Body of pancreas (tissue), 4 donors: ENCODE data around the gene MANEA. TPM values are rescaled to one million over a fixed set of nuclear protein-coding genes. Genes with fewer than 3 reads are reported as not detected.
"Not testable (repeated sequence)": the region's sequence is repeated elsewhere in the genome, so short reads cannot be mapped to it uniquely, and the experiment has no call there.

ENCODE experiments used
- ATAC-seq: fragments of 150-250 bp; one replicate; pipeline ENCODE4 v1.9.1; 2016
- DNase-seq, 4 donors: peaks; one replicate each; pipeline ENCODE4 v3.0.0-alpha.2; 2019
- H3K27ac ChIP-seq, 4 donors: fragments of 200-600 bp; sonication (generic); 1 replicate in 3 of 4; 2 replicates in 1 of 4; pipeline versions ENCODE4 v1.5.1 to v1.6.1; 2016 to 2019; ENCODE audit warnings: mild to moderate bottlenecking in 1 of 4, mixed read lengths in 1 of 4, moderate library complexity in 1 of 4
- H3K27me3 ChIP-seq, 2 donors: fragments of 200-600 bp; sonication (generic); one replicate each; pipeline ENCODE4 v1.6.0; 2016; ENCODE audit warnings: mild to moderate bottlenecking in 1 of 2
- H3K36me3 ChIP-seq, 2 donors: fragments of 200-600 bp; sonication (generic); replicated peaks in 1 of 2; 2 replicates each; pipeline ENCODE4 v1.5.1; 2016; ENCODE audit warnings: low read depth in 2 of 2; ENCODE audit not compliant: insufficient read depth in 1 of 2
- H3K4me1 ChIP-seq: fragments of 200-600 bp; sonication (generic); one replicate; pipeline ENCODE4 v1.6.0; 2016
- H3K4me3 ChIP-seq, 2 donors: fragments of 200-600 bp; sonication (generic); 1 replicate in 1 of 2; 2 replicates in 1 of 2; pipeline ENCODE4 v1.5.1; 2016 to 2019
- H3K9me3 ChIP-seq, 3 donors: fragments of 200-600 bp; sonication (generic); 1 replicate in 2 of 3; 2 replicates in 1 of 3; pipeline ENCODE4 v1.5.1; 2016
- POLR2A ChIP-seq, 3 donors: fragments of 450-650 bp; IDR thresholded peaks; one replicate each; pipeline ENCODE4 v1.6.1; 2016; ENCODE audit warnings: antibody characterized with exemption in 3 of 3, mild to moderate bottlenecking in 2 of 3
- WGBS, 2 donors: methylation state at CpG; one replicate each; pipeline ENCODE4 v1.1.5; 2017; 5-methylcytosine and 5-hydroxymethylcytosine counted together
- intact Hi-C: fragments of 100-400 bp; cut with DNase I; formaldehyde crosslinking; loops from one replicate; pipeline ENCODE4 v1.15.1; 2023
- total RNA-seq, 2 donors: library from RNA; depleted of rRNA; stranded (reverse); fragments of >200 nt; gene quantifications; one replicate each; pipeline ENCODE4 v1.1.0, GENCODE V29; 2016
- TF ChIP-seq, protein P1 (sequence below), 7 experiments: fragments of 450-650 bp in 4 of 7; fragments of 200-600 bp in 3 of 7; sonication (generic) in 3 of 7; IDR thresholded peaks; one replicate each; pipeline ENCODE4 v1.5.1; 2016 to 2019; ENCODE audit warnings: antibody characterized with exemption in 7 of 7

Gene MANEA
- total RNA-seq, 2 donors from 2014 or later, result 2.6 to 5.2 TPM

DNA sequence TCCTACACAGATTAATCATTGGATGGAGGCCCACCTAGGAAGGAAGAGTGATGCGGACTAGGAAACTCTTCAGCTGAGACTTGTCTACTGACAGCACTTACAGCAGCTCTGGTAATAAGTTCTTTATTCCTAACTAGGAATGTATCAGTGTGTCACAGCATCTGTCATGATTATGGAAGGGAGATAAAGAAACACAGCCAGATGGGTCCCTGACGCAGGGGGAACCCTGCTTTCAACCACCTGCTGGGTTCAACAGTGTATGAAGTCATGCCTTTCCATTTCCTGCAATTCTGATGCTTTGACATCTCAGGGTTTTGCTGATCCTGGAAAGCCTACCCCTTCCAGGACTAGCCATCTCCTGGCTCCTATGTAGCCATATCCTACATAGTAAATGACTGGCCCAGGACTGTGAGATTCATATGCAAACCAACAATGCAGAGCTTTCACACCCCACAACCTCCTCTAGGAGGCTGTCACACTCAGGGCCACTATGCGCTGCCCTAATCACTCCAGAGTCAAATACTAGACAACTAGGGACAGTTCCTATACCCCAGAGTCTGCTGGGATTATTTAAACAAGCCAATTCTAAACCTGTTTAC, 29.0 kb upstream of the MANEA start:
- WGBS, 2 donors, result 87 to 100% methylated on average over 3 of the region's 3 CpGs
- intact Hi-C loops, result no loop called here
- Histone ChIP-seq H3K27me3 (no peaks in the 10 kb centered on the region), H3K36me3 (no peaks in the 10 kb centered on the region), H3K4me3 (no peak overlapping the region), H3K9me3 (no peaks in the 10 kb centered on the region), H3K4me1 (no peaks in the 10 kb centered on the region), H3K27ac (no peak overlapping the region)
- ATAC-seq (no peak), DNase-seq (no peak)
- TF ChIP-seq, protein P1, sequence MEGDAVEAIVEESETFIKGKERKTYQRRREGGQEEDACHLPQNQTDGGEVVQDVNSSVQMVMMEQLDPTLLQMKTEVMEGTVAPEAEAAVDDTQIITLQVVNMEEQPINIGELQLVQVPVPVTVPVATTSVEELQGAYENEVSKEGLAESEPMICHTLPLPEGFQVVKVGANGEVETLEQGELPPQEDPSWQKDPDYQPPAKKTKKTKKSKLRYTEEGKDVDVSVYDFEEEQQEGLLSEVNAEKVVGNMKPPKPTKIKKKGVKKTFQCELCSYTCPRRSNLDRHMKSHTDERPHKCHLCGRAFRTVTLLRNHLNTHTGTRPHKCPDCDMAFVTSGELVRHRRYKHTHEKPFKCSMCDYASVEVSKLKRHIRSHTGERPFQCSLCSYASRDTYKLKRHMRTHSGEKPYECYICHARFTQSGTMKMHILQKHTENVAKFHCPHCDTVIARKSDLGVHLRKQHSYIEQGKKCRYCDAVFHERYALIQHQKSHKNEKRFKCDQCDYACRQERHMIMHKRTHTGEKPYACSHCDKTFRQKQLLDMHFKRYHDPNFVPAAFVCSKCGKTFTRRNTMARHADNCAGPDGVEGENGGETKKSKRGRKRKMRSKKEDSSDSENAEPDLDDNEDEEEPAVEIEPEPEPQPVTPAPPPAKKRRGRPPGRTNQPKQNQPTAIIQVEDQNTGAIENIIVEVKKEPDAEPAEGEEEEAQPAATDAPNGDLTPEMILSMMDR (IDR thresholded peaks at IDR 0.05), result no peak
- no peak for TF ChIP-seq POLR2A (IDR thresholded peaks at IDR 0.05)

DNA sequence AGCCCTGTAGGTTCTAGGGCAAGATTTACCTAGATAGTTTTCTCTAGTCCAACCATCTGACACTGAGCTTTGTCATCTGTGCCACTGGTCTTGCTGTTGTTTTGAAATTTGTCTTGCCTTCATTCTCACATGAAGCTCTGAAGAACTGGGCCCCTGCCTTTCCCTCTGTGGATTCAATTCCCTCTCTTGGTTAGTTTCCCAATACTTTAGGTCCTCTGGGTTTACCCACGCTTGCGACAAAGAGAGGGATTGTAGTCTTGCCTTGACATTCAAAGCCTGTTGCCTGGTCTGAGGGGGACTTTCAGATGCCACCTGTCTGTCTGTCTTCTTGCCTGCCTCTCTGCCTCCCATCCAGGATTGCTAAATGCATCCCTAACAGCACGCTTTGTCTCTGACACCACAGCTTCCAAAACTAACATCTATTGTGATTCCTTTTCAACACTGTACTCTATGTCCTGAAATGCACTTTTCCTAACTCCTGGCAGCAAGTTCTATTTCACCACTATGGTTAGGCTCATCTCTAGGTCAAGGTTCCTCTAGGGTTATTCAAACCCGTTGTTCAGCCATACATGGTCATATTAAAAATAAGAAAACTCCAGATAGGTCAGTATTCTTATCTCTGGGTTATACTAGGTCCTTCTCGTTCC, 25.5 kb upstream of the MANEA start:
- Histone ChIP-seq H3K27ac (no peak overlapping the region), H3K27me3 (no peaks in the 10 kb centered on the region), H3K9me3 (no peaks in the 10 kb centered on the region), H3K4me3 (no peak overlapping the region), H3K36me3 (no peaks in the 10 kb centered on the region), H3K4me1 (no peaks in the 10 kb centered on the region)
- WGBS, 2 donors, result 79 to 85% methylated on average over 5 of the region's 5 CpGs
- TF ChIP-seq POLR2A (IDR thresholded peaks at IDR 0.05), result no peak
- TF ChIP-seq, protein P1 (IDR thresholded peaks at IDR 0.05), result no peak
- DNase-seq, result no peak
- intact Hi-C loops, result no loop called here
- ATAC-seq, result no peak

DNA sequence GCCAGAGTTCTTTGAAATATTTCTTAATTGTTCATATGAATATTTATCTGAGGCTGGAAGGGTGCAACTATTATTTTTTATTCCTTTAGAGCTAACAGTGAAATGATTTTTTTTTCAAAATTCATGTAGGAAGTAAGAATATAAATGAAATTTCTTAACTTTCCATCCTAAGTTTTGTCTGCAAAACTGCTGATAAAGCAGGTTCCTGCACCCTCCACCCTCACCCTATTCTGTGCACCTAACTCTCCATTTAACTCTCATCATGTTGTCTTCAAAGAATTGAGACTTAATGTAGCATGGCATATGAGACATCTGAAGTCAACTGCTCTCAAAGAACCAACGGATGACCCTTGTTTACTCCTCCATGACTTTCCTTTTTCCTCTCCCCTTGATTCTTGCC, 23.5 kb upstream of the MANEA start:
- H3K9me3 ChIP-seq, result no peaks in the 10 kb centered on the region
- no peaks in the 10 kb centered on the region for H3K36me3 ChIP-seq
- H3K4me1 ChIP-seq, result no peaks in the 10 kb centered on the region
- H3K4me3 ChIP-seq, result no peak overlapping the region
- intact Hi-C loops, result no loop called here
- DNase-seq (no peak), ATAC-seq (no peak)
- no peak for TF ChIP-seq POLR2A (IDR thresholded peaks at IDR 0.05)
- TF ChIP-seq, protein P1 (IDR thresholded peaks at IDR 0.05), result no peak
- no peak overlapping the region for H3K27ac ChIP-seq
- WGBS, 2 donors, result 32 to 68% methylated on average over 1 of the region's 1 CpG
- no peaks in the 10 kb centered on the region for H3K27me3 ChIP-seq

DNA sequence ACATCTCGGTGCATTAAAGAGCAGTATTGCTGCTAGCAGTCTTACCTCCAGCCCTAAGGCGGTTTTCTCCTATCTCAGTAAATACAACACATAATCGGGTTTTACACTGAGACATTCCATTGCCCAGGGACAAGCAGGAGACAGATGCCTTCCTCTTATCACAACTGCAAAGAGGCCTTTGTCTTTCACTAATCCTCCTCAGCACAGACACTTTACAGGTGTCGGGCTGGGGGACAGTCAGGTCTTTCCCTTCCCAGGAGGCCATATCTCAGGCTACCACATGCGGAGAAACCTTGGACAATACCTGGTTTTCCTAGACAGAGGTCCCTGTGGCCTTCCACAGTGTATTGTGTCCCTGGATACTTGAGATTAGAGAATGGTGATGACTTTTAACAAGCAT, 16.4 kb upstream of the MANEA start:
- H3K4me3 ChIP-seq, ATAC-seq, H3K36me3 ChIP-seq, H3K27me3 ChIP-seq, H3K27ac ChIP-seq, H3K4me1 ChIP-seq, H3K9me3 ChIP-seq, intact Hi-C loops, DNase-seq: not testable (repeated sequence)
- WGBS, 2 donors, result 52 to 70% methylated on average over 4 to 5 of the region's 5 CpGs

DNA sequence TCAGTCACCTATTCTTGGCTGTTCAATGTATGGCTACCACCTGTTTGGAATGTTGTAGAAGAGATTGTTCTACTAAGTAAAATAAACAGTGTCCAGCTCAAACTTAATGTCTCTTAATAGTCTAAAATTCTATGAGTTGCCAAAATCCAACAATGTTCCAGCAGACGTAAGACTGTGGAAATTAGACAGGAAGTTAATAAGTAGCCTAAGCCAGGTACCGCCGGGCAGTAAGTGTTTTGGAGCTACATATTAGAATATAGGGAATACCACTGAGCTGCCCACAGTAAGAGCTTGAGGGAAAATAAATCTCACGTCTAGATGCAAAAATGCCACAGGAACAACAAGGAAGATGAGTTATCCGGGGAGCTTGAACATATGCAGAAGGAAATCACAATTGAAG, 7.8 kb upstream of the MANEA start:
- 59 to 69% methylated on average over 5 of the region's 5 CpGs for whole genome bisulfite sequencing, 2 donors

DNA sequence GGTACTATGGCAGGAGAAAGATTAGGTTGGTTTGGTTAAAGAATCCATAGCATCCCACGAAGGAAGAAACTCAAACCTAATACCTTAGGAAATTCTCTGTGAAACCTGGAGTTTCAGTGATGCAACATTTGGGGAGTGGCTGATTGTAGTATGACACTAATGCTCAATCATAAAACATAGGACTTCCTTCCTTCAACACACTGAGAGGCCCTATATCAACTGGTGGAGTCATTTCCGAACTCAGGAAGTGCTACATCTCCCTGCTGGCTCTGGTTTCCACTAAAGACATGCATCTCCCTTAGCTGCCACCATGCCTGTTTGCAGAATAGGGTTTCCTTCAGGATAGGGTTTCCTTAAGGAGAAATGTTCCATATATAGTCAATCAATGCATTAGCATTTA, 5.2 kb upstream of the MANEA start:
- no peak for ATAC-seq

More for the DNA sequence above, 7.8 kb upstream of the MANEA start:
- TF ChIP-seq POLR2A (IDR thresholded peaks at IDR 0.05), result no peak
- intact Hi-C loops, result no loop called here
- no peaks in the 10 kb centered on the region for H3K9me3 ChIP-seq
- no peak overlapping the region for H3K27ac ChIP-seq
- no peak overlapping the region for H3K4me3 ChIP-seq
- peaks cover 4% of the 10 kb centered on the region for H3K4me1 ChIP-seq
- ATAC-seq (no peak), DNase-seq (no peak)
- H3K27me3 ChIP-seq, result no peaks in the 10 kb centered on the region
- no peaks in the 10 kb centered on the region for H3K36me3 ChIP-seq

More for the DNA sequence above, 5.2 kb upstream of the MANEA start:
- 72 to 84% methylated on average over 2 of the region's 2 CpGs for WGBS, 2 donors
- Histone ChIP-seq H3K4me3 (no peak overlapping the region), H3K9me3 (no peaks in the 10 kb centered on the region), H3K27me3 (no peaks in the 10 kb centered on the region), H3K27ac (no peak overlapping the region), H3K4me1 (peaks cover 17% of the 10 kb centered on the region), H3K36me3 (no peaks in the 10 kb centered on the region)
- no peak for TF ChIP-seq POLR2A (IDR thresholded peaks at IDR 0.05)
- TF ChIP-seq, protein P1 (IDR thresholded peaks at IDR 0.05), result no peak
- intact Hi-C loops, result no loop called here
- DNase-seq, result no peak
